Measurements from ENCODE around the gene DLL4.
A peak's percentile ranks its signal among the peaks of the same experiment; 100 is the strongest.

Gene DLL4

DNA sequence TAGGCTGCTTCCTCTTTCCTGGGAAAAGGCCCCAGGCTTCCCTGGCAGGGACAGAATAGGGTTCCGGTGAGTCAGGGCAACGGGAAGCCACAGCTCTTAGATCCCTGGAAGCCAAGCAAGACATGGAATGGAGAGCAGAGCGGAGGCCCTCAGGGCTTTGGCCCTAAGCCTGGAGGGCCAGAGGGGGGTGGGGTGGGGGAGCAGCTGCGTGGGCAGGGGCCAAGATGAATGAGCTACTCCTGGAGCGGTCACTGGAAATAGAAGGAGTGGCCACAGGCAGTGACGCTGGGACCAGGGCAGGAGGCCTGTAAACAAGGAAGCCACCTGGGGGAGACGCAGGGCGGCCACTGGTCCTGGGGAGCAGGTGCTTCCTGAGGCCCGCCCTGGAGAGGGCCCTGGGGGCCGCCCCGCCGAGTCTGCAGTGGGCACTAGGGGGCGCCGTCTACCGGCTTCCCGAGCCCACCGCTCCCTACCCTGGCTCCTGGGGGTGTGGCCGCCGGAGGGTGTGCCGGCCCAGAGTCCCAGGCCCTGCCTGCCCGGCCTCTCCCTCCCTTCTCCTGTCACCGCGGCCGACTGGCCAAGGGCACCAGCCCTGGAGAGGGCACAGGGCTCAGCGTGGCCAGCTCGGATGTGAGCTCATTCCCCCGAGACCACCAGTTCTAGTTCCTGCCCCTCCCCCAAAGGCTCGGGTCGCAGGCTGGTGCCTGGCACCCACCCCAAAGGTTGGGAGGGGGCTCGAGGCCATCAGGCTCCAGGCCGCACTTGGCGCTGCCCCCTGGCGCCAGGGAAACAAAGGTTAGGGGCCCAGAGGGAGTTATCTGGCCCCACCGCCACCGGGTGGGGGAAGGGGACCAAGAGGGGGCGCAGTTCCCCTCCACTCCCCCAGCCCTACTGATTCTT lies 22.8 kb upstream of the DLL4 start:
- peak; percentile 45 to 50 for DNase-seq (ENCODE audit: low read depth in 2 of 2, low spot score in 1 of 2)

GRCh38 chr15:40906991-40907802 lies 21.9 kb upstream of the DLL4 start:
- DNase-seq (ENCODE audit: low read depth in 2 of 2, low spot score in 1 of 2): no peak

- no peak for DNase-seq (ENCODE audit: low read depth in 2 of 2, low spot score in 1 of 2)
Measured at GRCh38 chr15:40908095-40908494, 21.0 kb upstream of the DLL4 start.

DNA sequence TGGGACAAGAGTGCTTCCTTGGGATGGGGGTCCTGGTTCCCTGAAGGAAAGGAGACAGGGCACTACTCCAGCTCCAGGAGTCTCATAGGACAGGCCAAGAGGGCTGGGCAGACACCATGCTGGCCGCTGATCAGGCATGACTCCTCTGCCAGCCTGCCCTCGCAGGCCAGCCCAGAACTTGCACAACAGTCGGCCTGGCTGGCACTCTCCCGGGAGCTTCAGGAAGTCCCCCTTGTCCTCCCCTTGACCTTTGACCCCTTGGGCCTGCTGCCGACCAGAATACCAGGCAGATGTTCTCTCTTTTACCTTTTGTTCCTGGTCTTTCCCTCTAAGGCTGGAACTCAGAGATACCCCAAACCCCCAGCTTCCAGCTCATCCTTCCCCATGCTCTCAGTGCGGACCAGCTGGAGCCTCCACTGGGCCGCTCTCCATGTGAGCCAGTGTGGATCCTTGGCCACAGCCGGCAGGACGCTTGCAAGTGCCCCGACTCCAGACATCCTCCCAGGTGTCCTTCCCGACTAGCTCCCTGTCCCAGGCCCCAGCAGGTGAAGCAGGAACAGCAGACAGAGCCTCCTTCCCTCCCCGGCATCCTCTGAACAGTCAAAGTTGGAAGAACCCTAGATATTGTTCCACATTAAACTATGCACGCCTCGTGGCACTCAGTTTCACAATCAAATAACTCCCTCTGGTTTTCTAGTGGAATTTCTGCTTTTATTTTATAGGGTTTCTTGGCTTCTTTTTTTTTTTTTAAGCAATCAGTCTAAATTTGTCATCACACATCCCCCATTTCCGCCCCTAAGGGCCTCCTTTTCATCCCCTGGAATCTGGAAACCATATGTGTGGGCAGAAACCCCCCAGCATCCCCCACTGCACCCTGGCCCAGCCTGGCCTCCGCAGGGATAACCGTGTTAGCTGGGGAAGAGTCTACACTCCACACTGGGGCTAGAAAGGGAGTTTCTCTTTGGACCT lies 19.2 kb upstream of the DLL4 start:
- DNase-seq (ENCODE audit: low read depth in 2 of 2, low spot score in 1 of 2): no peak

- DNase-seq (ENCODE audit: low read depth in 2 of 2, low spot score in 1 of 2): no peak
Measured at GRCh38 chr15:40911141-40911540, 18.0 kb upstream of the DLL4 start.

DNA sequence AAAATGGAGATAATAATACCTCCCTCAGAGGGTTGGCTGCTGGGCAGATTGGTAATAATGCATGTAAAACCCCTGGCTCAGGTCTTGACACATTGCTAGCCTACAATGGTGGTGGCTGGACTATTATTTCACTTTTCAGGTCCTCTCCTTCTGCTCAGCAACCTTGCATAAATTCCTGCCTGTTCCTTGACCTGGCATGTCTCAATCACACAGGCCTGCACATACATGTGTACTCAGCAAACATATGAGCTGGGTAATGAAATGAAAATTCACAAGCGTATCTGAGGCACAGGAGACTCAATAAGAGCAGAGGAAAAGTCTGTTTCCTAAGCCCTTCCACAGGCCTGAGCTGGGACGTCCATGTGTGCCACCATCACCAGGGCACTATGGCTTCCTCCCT lies 17.4 kb upstream of the DLL4 start:
- no peak for DNase-seq (ENCODE audit: low read depth in 2 of 2, low spot score in 1 of 2)

DNA sequence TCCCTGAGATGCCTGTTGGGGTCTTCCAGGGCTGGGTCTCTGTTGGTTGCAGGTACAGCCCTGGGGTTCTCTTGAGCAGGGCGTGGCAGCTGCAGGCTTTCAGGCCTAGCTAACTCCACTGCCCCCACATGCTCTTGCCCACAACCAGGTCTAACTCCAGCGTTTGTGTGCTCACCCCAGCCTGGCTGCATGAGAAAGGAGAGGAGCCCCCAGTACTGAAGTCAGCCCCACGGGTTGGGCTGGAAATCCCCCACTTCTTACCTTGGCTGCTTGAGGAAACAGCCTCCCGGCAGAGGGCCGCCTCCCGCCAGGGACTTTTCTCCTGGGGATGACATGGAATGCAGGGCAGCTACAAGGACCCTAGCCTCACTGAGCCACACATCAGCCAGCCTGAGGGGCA lies 16.7 kb upstream of the DLL4 start:
- no peak for DNase-seq (ENCODE audit: low read depth in 2 of 2, low spot score in 1 of 2)

DNA sequence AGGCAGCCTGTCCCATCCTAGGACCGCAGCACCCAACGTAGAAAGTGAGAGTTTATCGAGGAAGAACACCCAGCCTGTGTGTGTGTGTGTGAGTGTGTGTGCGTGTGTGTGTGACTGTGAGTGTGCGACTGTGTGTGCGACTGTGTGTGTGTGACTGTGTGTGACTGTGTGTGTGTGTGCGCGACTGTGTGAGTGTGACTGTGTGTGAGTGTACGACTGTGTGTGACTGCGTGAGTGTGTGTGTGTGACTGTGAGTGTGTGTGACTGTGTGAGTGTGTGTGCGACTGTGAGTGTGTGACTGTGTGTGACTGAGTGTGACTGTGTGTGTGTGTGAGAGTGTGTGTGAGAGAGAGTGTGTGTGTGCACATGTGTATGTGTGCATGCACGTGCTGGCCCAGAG lies 15.1 kb upstream of the DLL4 start:
- no peak for DNase-seq (ENCODE audit: low read depth in 2 of 2, low spot score in 1 of 2)

DNA sequence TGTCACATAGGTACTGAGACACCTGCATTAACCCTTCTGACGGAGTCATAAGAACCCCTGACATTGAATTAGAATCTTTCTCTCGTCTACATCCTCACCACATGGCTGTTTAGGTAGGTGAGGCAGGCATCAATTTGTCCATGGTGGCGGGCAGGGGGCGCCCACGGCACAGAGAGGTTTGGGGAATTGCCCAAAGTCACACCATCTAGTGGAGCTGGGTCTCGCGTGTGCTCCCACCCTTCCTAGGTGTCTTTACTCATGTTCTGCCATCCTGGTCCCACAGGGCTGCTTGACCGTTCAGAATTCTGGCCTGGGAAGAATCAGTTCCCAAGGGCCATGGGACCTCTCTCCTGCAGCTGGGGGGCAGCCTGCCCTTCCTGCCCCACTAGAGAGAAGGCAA lies 14.7 kb upstream of the DLL4 start:
- DNase-seq (ENCODE audit: low read depth in 2 of 2, low spot score in 1 of 2): no peak

DNA sequence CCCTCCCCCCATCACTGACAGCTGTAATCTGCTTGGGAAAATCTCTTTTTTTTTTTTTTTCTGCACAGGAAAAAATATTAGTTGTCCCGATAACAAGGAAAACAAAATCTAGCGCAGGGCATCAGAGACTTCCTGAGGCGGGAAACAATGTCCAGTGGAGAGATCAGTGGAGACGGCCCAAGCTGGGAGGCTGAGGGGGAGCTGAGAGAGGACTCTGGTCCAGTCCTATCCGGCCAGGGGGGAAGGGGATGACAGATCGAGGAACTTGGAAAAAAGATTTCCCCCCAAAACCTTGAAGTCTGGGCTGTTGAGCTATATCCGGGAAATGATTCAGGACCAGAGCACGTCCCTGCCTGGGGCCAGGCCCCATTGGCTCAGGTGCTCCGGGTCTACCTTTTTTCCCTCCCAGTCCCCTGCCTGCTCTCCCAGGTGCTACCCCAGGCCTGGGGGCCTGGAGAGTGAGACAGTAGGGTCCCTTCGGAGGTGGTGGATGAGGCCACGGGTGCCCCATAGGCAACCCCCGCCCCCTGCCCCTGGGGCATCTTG lies 14.0 kb upstream of the DLL4 start:
- DNase-seq (ENCODE audit: low read depth in 2 of 2, low spot score in 1 of 2): no peak

GRCh38 chr15:40915679-40916078 lies 13.5 kb upstream of the DLL4 start:
- DNase-seq (ENCODE audit: low read depth in 2 of 2, low spot score in 1 of 2): no peak

DNA sequence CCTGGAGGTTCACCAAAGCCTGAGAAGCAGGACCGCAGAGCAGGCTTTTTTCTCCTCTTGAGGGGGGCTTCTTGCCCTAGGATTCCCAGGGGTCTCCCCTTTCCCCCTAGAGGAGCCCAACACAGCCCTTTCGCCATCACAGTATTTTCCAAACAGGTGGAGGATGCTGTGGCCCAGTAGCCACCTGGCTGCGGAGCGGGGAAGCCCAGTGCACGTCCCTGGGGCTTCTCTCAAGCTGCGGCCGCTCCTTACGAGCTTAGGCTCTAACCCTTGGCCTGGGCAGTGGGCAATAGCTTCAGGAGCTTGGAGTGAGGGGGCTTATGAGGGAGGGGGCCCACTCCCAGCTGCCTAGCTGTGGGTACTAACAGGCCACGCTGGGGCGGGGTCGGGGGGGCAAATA lies 11.6 kb upstream of the DLL4 start:
- no peak for DNase-seq (ENCODE audit: low read depth in 2 of 2, low spot score in 1 of 2)

- no peak for DNase-seq (ENCODE audit: low read depth in 2 of 2, low spot score in 1 of 2)
Measured at GRCh38 chr15:40918146-40918798, 10.9 kb upstream of the DLL4 start.

DNA sequence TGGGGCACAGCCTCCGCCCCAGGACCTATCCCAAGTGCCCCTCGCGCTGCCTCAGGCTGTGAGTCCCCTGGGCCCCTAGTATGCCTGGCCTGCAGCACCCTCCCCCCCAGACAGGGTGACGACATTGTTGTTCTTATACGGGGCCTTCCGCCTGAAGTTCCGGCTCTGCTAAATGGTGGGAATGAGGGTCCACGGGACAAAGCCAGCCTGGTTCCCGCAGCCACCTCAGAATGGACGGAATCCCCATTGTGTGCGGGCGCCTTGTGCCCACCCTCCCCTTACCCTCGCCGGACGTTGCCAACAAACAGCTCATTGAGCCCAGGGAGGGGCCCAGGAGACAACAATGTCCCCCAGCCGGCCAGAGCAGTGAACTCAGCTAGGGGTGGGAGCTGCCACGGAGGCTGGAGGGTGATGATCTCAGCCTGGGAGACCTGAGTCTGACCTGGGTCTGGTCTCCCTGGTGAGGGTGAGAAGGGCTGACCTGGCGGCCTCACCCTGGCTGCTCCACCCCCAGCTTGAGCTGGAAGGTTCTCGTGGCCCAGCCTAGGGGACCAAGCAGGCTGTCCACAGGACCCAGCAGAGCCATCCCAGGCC lies 10.2 kb upstream of the DLL4 start:
- DNase-seq (ENCODE audit: low read depth in 2 of 2, low spot score in 1 of 2): no peak

DNA sequence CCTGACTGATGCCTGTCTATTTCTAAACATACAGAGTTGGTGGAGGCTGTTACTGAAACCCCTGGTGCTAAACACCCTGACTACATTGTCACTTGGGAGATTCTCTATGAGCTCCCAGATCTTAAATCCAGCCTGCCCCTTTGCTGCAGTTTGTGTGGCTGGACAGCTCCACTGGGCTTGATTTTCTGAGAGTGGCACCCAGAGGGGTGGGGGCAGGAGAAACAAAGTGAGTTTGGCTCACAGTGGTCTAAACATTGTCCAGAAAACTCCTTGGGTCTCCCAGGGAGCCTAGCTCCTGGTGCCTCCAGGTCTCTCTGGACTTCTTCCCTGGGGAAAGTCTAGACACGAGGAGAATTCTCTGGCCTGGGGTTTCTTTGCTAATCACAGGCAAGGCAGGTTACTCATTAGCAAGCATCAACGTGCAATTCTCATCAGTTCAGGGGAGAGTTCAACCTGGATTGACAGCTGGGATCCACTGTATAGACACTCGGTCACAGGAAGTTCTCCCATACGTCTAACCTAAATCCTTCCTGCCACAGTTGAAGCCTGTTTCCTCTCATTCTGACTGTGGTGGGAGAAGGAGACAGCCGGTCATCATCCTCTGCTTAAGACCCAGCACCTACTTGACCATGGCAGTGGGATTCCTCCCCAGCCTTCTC lies 7.1 kb upstream of the DLL4 start:
- DNase-seq (ENCODE audit: low read depth in 2 of 2, low spot score in 1 of 2): no peak

DNA sequence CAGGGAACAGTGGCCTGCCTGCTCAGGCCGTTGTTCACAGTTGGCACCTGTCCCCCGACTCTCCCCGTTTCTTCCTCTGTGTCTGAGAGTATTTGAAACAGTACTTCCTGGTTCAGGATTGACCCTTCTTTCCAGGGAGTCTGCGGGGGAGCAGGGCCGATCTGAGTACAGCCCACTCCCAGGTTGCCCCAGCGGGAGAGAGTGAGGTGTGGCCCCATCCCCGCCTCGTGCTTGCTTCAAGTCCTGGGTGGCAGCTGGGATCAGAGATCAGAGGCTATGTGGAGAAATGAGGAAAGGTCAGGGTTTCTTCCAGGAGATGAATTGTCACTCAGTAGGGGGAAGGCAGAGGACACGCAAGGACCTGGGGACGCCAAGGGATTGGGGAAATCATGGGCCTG lies 6.5 kb upstream of the DLL4 start:
- no peak for DNase-seq (ENCODE audit: low read depth in 2 of 2, low spot score in 1 of 2)

GRCh38 chr15:40923551-40923950 lies 5.6 kb upstream of the DLL4 start:
- no peak for DNase-seq (ENCODE audit: low read depth in 2 of 2, low spot score in 1 of 2)

DNA sequence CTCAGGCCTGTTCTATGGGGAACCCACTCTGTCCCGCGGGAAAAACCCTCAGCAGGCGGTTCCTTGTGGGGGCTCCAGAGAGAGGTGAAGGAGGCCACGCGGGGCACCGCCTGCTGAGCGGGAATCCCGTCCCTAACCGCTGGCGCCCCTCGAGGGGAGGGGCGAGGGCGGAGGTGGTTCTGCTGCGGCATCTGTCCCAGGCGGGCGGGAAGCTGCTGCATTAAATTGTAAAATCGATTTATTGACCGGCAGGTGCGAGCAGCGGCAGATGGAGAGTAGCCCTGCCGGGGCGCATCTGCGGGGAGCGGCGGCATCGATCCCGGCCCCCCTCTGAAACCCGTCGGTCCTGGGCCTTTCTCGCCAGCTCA lies 3.7 kb upstream of the DLL4 start:
- no peak for DNase-seq (ENCODE audit: low read depth in 2 of 2, low spot score in 1 of 2)

- no peak for DNase-seq (ENCODE audit: low read depth in 2 of 2, low spot score in 1 of 2)
Measured at GRCh38 chr15:40925863-40926658, 3.1 kb upstream of the DLL4 start.

Data from stimulated activated CD8-positive, alpha-beta memory T cell treated with anti-CD3 and anti-CD28 coated beads, Interleukin-4, amount 100 ng/mL, for 4 hours (primary cell).